NB4 (cell line): ENCODE data around the gene GBX2.

Source experiments
- CTCF ChIP-seq: IDR thresholded peaks from one replicate; pipeline ENCODE4 v1.5.1; 2012; ENCODE audit warnings: low read depth, low read length
- MAX ChIP-seq: IDR thresholded peaks from 2 replicates; pipeline ENCODE4 v1.6.1; 2011; ENCODE audit warnings: low read depth, low read length
- MYC ChIP-seq: IDR thresholded peaks from 2 replicates; pipeline ENCODE4 v1.6.1; 2011; ENCODE audit warnings: low read depth, low read length
- POLR2A ChIP-seq: IDR thresholded peaks from 2 replicates; pipeline ENCODE4 v1.6.1; 2011; ENCODE audit warnings: mild to moderate bottlenecking; ENCODE audit not compliant: insufficient read length; ENCODE audit errors: extremely low read depth

GRCh38 chr2:236159778-236160170, 8.4 kb downstream of the GBX2 start:
- no peak for TF ChIP-seq CTCF
- TF ChIP-seq MYC: no peak
- TF ChIP-seq POLR2A: no peak
- no peak for TF ChIP-seq MAX
